Measurements from ENCODE around the gene ARL16. TPM values are rescaled to one million over a fixed set of nuclear protein-coding genes. Genes with fewer than 3 reads are reported as not detected.
A peak's percentile ranks its signal among the peaks of the same experiment; 100 is the strongest.

The ARL16 gene
- total RNA-seq, 1 experiment from 2014 or later, result 46.7 TPM

DNA sequence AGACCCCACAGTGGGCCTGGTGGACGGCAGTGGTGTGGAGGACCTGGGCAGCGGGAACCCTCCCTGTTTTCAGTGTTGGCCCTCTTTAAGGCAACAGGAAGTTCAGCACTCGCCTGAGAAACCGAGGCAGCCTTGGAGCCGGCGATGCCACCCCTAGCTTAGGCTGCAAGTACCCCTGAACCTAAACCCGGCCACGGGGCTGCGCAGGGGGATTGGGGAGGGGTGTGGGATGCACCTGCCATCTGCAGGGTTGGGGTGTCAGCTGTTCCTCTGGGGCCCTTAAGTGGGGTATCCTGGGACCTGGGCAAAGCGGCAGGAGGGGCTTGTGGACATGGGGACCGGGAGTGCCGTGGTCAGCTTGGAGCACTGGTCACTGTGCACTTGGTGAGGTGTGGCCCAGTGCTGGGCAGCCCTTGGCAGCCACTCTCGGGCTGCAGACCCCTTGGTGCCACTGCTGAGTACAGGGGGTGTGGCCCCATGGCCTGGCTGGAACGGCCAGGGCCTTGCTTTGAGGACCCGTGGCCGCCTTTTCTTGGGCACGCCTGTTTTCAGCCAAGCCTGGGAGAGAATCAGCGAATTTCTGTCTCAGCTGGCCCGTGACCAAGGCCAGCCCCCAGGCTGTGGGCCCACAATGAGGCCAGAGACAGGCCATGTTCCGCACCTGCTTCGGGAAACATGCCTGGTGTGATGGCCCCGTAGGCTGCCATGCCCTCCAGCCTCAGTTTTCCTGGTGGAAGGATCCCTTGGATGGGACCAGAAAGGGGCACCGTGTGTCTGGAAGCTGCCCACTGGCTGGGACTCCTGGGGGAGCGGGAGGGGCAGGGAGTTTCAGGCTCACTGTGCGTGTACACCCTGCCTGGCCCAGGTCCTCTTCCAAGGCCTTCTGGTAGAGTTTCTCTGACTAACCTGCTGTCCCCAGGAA is 24.4 kb upstream of the ARL16 start:
- peaks cover 2% of the 10 kb centered on the region; the same call in 1 of the 2 replicates for H3K27me3 Mint-ChIP-seq (ENCODE audit: low read depth)
- DNase-seq (ENCODE audit: low spot score) (no peak), ATAC-seq (no peak)
- ChIA-PET CTCF (interaction anchor here (2.0 kb wide), 1 partner anchor 24 kb away, joined by 5 read pairs; the partner anchor contains the start of genes ARL16 and HGS), POLR2A (no interaction called here)
- TF ChIP-seq NFYB (CRISPR knock-in tag; conservative IDR thresholded peaks at IDR 0.05; ENCODE audit: low read depth) (no peak), USF1 (CRISPR knock-in tag; IDR thresholded peaks at IDR 0.05) (no peak), SMAD4 (CRISPR knock-in tag; IDR thresholded peaks at IDR 0.05) (no peak), TCF7 (CRISPR knock-in tag; IDR thresholded peaks at IDR 0.05; ENCODE audit: low read depth) (no peak), NR2C2 (CRISPR knock-in tag; IDR thresholded peaks at IDR 0.05) (no peak), NFATC4 (CRISPR knock-in tag; IDR thresholded peaks at IDR 0.05) (no peak)
- TF ChIP-seq, protein P1, sequence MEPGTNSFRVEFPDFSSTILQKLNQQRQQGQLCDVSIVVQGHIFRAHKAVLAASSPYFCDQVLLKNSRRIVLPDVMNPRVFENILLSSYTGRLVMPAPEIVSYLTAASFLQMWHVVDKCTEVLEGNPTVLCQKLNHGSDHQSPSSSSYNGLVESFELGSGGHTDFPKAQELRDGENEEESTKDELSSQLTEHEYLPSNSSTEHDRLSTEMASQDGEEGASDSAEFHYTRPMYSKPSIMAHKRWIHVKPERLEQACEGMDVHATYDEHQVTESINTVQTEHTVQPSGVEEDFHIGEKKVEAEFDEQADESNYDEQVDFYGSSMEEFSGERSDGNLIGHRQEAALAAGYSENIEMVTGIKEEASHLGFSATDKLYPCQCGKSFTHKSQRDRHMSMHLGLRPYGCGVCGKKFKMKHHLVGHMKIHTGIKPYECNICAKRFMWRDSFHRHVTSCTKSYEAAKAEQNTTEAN (CRISPR knock-in tag; IDR thresholded peaks at IDR 0.05), result no peak
- TF ChIP-seq, protein P2, sequence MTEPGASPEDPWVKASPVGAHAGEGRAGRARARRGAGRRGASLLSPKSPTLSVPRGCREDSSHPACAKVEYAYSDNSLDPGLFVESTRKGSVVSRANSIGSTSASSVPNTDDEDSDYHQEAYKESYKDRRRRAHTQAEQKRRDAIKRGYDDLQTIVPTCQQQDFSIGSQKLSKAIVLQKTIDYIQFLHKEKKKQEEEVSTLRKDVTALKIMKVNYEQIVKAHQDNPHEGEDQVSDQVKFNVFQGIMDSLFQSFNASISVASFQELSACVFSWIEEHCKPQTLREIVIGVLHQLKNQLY (CRISPR knock-in tag; IDR thresholded peaks at IDR 0.05), result no peak
- TF ChIP-seq, protein P3, sequence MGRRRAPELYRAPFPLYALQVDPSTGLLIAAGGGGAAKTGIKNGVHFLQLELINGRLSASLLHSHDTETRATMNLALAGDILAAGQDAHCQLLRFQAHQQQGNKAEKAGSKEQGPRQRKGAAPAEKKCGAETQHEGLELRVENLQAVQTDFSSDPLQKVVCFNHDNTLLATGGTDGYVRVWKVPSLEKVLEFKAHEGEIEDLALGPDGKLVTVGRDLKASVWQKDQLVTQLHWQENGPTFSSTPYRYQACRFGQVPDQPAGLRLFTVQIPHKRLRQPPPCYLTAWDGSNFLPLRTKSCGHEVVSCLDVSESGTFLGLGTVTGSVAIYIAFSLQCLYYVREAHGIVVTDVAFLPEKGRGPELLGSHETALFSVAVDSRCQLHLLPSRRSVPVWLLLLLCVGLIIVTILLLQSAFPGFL (CRISPR knock-in tag; IDR thresholded peaks at IDR 0.05; ENCODE audit: borderline replicate concordance), result no peak
- no peak overlapping the region for H3K27ac Mint-ChIP-seq
- no peak overlapping the region for H3K4me3 Mint-ChIP-seq
- peaks cover 24% of the 10 kb centered on the region for H3K36me3 Mint-ChIP-seq
- peaks cover 25% of the 10 kb centered on the region for H3K4me1 Mint-ChIP-seq
- no peaks in the 10 kb centered on the region for H3K9me3 Mint-ChIP-seq

GRCh38 chr17:81706757-81707624 is 23.4 kb upstream of the ARL16 start:
- H3K27ac Mint-ChIP-seq, result no peak overlapping the region
- no peak overlapping the region for H3K4me3 Mint-ChIP-seq
- peaks cover 26% of the 10 kb centered on the region for H3K4me1 Mint-ChIP-seq
- H3K36me3 Mint-ChIP-seq, result peaks cover 30% of the 10 kb centered on the region
- ATAC-seq (no peak), DNase-seq (ENCODE audit: low spot score) (peak; percentile 44)
- no peaks in the 10 kb centered on the region for H3K9me3 Mint-ChIP-seq
- H3K27me3 Mint-ChIP-seq (ENCODE audit: low read depth), result no peaks in the 10 kb centered on the region
- POLR2A ChIA-PET, result no interaction called here
- CTCF ChIA-PET, result interaction anchor here (1.5 to 2.0 kb wide), 2 partner anchors 23 to 31 kb away, joined by 4 to 5 read pairs; partner anchors contain the start of genes ARL16 and HGS
- TF ChIP-seq SOX15 (CRISPR knock-in tag; IDR thresholded peaks at IDR 0.05), result no peak
- no peak for TF ChIP-seq SMAD3 (CRISPR knock-in tag; IDR thresholded peaks at IDR 0.05; ENCODE audit: borderline replicate concordance)
- no peak for TF ChIP-seq STAT6 (CRISPR knock-in tag; conservative IDR thresholded peaks at IDR 0.05; ENCODE audit: low read depth)
- TF ChIP-seq, protein P4, sequence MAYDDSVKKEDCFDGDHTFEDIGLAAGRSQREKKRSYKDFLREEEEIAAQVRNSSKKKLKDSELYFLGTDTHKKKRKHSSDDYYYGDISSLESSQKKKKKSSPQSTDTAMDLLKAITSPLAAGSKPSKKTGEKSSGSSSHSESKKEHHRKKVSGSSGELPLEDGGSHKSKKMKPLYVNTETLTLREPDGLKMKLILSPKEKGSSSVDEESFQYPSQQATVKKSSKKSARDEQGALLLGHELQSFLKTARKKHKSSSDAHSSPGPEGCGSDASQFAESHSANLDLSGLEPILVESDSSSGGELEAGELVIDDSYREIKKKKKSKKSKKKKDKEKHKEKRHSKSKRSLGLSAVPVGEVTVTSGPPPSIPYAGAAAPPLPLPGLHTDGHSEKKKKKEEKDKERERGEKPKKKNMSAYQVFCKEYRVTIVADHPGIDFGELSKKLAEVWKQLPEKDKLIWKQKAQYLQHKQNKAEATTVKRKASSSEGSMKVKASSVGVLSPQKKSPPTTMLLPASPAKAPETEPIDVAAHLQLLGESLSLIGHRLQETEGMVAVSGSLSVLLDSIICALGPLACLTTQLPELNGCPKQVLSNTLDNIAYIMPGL (CRISPR knock-in tag; IDR thresholded peaks at IDR 0.05), result no peak
- no peak for TF ChIP-seq ZNF416 (CRISPR knock-in tag; IDR thresholded peaks at IDR 0.05)
- no peak for TF ChIP-seq ESRRA (CRISPR knock-in tag; IDR thresholded peaks at IDR 0.05; ENCODE audit: borderline replicate concordance)
- no peak for TF ChIP-seq ZNF219 (CRISPR knock-in tag; IDR thresholded peaks at IDR 0.05; ENCODE audit: borderline replicate concordance)
- TF ChIP-seq, protein P3 (CRISPR knock-in tag; IDR thresholded peaks at IDR 0.05; ENCODE audit: borderline replicate concordance), result no peak
